Skeletal muscle satellite cell (primary cell): ENCODE measurements around the gene RASSF5.

Experiments used
- H3K27me3 ChIP-seq: 2 replicates; pipeline ENCODE4 v1.7.0; 2013; ENCODE audit warnings: low read length; ENCODE audit not compliant: control insufficient read depth, insufficient read depth
- H3K36me3 ChIP-seq: 2 replicates; pipeline ENCODE4 v1.7.0; 2013; ENCODE audit warnings: mild to moderate bottlenecking, control low read depth, low read length; ENCODE audit not compliant: insufficient read depth
- H3K4me1 ChIP-seq: 2 replicates; pipeline ENCODE4 v1.7.0; 2013; ENCODE audit warnings: low read length; ENCODE audit not compliant: control insufficient read depth, insufficient read depth
- H3K4me2 ChIP-seq: 2 replicates; pipeline ENCODE4 v1.7.0; 2013; ENCODE audit warnings: mild to moderate bottlenecking, low read length
- H3K4me3 ChIP-seq: 2 replicates; pipeline ENCODE4 v1.7.0; 2013; ENCODE audit warnings: low read length
- H3K9ac ChIP-seq: 2 replicates; pipeline ENCODE4 v1.7.0; 2013; ENCODE audit warnings: mild to moderate bottlenecking, low read depth, low read length, moderate library complexity
- H3K9me3 ChIP-seq: replicated peaks from 2 replicates; pipeline ENCODE4 v1.7.0; 2013; ENCODE audit warnings: mild to moderate bottlenecking, control low read depth, low read length

RASSF5 gene

GRCh38 chr1:206489980-206490770, 17.2 kb upstream of the RASSF5 start:
- H3K9me3 ChIP-seq = no peaks in the 10 kb centered on the region
- H3K36me3 ChIP-seq = peaks cover 46% of the 10 kb centered on the region
- H3K27me3 ChIP-seq = no peaks in the 10 kb centered on the region
- H3K9ac ChIP-seq = no peak overlapping the region
- H3K4me3 ChIP-seq = no peak overlapping the region
- no peak overlapping the region for H3K4me2 ChIP-seq
- peaks cover under 1% of the 10 kb centered on the region for H3K4me1 ChIP-seq

GRCh38 chr1:206490771-206491405, 16.4 kb upstream of the RASSF5 start:
- H3K27me3 ChIP-seq = no peaks in the 10 kb centered on the region
- H3K9ac ChIP-seq = no peak overlapping the region
- H3K4me2 ChIP-seq = no peak overlapping the region
- peaks cover 47% of the 10 kb centered on the region for H3K36me3 ChIP-seq
- peaks cover 4% of the 10 kb centered on the region for H3K4me1 ChIP-seq
- H3K9me3 ChIP-seq = no peaks in the 10 kb centered on the region
- H3K4me3 ChIP-seq = no peak overlapping the region

- peaks cover 51% of the 10 kb centered on the region for H3K36me3 ChIP-seq
- no peak overlapping the region for H3K4me3 ChIP-seq
- H3K9ac ChIP-seq = no peak overlapping the region
Observed at GRCh38 chr1:206491616-206492015, 15.7 kb upstream of the RASSF5 start.

GRCh38 chr1:206492589-206492988, 14.7 kb upstream of the RASSF5 start:
- Histone ChIP-seq H3K4me3 (no peak overlapping the region), H3K27me3 (no peaks in the 10 kb centered on the region), H3K4me1 (peaks cover 4% of the 10 kb centered on the region), H3K9ac (no peak overlapping the region), H3K9me3 (no peaks in the 10 kb centered on the region), H3K36me3 (peaks cover 52% of the 10 kb centered on the region), H3K4me2 (no peak overlapping the region)

More at GRCh38 chr1:206491616-206492015, 15.7 kb upstream of the RASSF5 start:
- no peaks in the 10 kb centered on the region for H3K9me3 ChIP-seq
- H3K4me1 ChIP-seq = peaks cover 4% of the 10 kb centered on the region
- H3K4me2 ChIP-seq = no peak overlapping the region
- no peaks in the 10 kb centered on the region for H3K27me3 ChIP-seq

GRCh38 chr1:206493279-206493678, 14.1 kb upstream of the RASSF5 start:
- peaks cover 47% of the 10 kb centered on the region for H3K36me3 ChIP-seq
- no peak overlapping the region for H3K4me3 ChIP-seq
- H3K9ac ChIP-seq = no peak overlapping the region
- no peaks in the 10 kb centered on the region for H3K9me3 ChIP-seq
- no peak overlapping the region for H3K4me2 ChIP-seq
- no peaks in the 10 kb centered on the region for H3K27me3 ChIP-seq
- peaks cover 4% of the 10 kb centered on the region for H3K4me1 ChIP-seq

GRCh38 chr1:206495011-206495461, 12.3 kb upstream of the RASSF5 start:
- H3K9ac ChIP-seq = no peak overlapping the region
- H3K36me3 ChIP-seq = peaks cover 43% of the 10 kb centered on the region
- H3K4me3 ChIP-seq = no peak overlapping the region

GRCh38 chr1:206495493-206496046, 11.8 kb upstream of the RASSF5 start:
- Histone ChIP-seq H3K4me3 (no peak overlapping the region), H3K9ac (no peak overlapping the region), H3K4me2 (no peak overlapping the region), H3K36me3 (peaks cover 43% of the 10 kb centered on the region), H3K27me3 (no peaks in the 10 kb centered on the region), H3K4me1 (peaks cover 4% of the 10 kb centered on the region), H3K9me3 (no peaks in the 10 kb centered on the region)

More at GRCh38 chr1:206495011-206495461, 12.3 kb upstream of the RASSF5 start:
- H3K27me3 ChIP-seq = no peaks in the 10 kb centered on the region
- no peaks in the 10 kb centered on the region for H3K9me3 ChIP-seq
- H3K4me2 ChIP-seq = no peak overlapping the region
- peaks cover 4% of the 10 kb centered on the region for H3K4me1 ChIP-seq

- H3K9me3 ChIP-seq = no peaks in the 10 kb centered on the region
- H3K4me1 ChIP-seq = peaks cover 10% of the 10 kb centered on the region
- peaks cover 37% of the 10 kb centered on the region for H3K36me3 ChIP-seq
- H3K27me3 ChIP-seq = no peaks in the 10 kb centered on the region
- H3K4me2 ChIP-seq = no peak overlapping the region
- no peak overlapping the region for H3K4me3 ChIP-seq
- H3K9ac ChIP-seq = no peak overlapping the region
Observed at GRCh38 chr1:206496131-206496793, 11.1 kb upstream of the RASSF5 start.

GRCh38 chr1:206497363-206497762, 10.0 kb upstream of the RASSF5 start:
- peaks cover 26% of the 10 kb centered on the region for H3K36me3 ChIP-seq
- H3K9ac ChIP-seq = no peak overlapping the region
- H3K4me2 ChIP-seq = no peak overlapping the region

GRCh38 chr1:206497774-206498173, 9.6 kb upstream of the RASSF5 start:
- Histone ChIP-seq H3K9me3 (no peaks in the 10 kb centered on the region), H3K9ac (no peak overlapping the region), H3K27me3 (no peaks in the 10 kb centered on the region), H3K36me3 (peaks cover 23% of the 10 kb centered on the region), H3K4me2 (no peak overlapping the region), H3K4me3 (no peak overlapping the region), H3K4me1 (peaks cover 19% of the 10 kb centered on the region)

More at GRCh38 chr1:206497363-206497762, 10.0 kb upstream of the RASSF5 start:
- Histone ChIP-seq H3K4me1 (peaks cover 19% of the 10 kb centered on the region), H3K9me3 (no peaks in the 10 kb centered on the region), H3K27me3 (no peaks in the 10 kb centered on the region), H3K4me3 (no peak overlapping the region)

- Histone ChIP-seq H3K4me2 (no peak overlapping the region), H3K9ac (no peak overlapping the region), H3K36me3 (peaks cover 14% of the 10 kb centered on the region), H3K4me3 (no peak overlapping the region), H3K9me3 (no peaks in the 10 kb centered on the region), H3K27me3 (no peaks in the 10 kb centered on the region), H3K4me1 (peaks cover 24% of the 10 kb centered on the region)
Observed at GRCh38 chr1:206498685-206499084, 8.6 kb upstream of the RASSF5 start.
